ENCODE results near the gene OSGIN1. TPM values are rescaled to one million over a fixed set of nuclear protein-coding genes. Genes with fewer than 3 reads are reported as not detected.

OSGIN1 gene, protein sequence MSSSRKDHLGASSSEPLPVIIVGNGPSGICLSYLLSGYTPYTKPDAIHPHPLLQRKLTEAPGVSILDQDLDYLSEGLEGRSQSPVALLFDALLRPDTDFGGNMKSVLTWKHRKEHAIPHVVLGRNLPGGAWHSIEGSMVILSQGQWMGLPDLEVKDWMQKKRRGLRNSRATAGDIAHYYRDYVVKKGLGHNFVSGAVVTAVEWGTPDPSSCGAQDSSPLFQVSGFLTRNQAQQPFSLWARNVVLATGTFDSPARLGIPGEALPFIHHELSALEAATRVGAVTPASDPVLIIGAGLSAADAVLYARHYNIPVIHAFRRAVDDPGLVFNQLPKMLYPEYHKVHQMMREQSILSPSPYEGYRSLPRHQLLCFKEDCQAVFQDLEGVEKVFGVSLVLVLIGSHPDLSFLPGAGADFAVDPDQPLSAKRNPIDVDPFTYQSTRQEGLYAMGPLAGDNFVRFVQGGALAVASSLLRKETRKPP
- total RNA-seq = 10 to 100 TPM; 17.3 to 99.7 (median 75.2) TPM

DNA sequence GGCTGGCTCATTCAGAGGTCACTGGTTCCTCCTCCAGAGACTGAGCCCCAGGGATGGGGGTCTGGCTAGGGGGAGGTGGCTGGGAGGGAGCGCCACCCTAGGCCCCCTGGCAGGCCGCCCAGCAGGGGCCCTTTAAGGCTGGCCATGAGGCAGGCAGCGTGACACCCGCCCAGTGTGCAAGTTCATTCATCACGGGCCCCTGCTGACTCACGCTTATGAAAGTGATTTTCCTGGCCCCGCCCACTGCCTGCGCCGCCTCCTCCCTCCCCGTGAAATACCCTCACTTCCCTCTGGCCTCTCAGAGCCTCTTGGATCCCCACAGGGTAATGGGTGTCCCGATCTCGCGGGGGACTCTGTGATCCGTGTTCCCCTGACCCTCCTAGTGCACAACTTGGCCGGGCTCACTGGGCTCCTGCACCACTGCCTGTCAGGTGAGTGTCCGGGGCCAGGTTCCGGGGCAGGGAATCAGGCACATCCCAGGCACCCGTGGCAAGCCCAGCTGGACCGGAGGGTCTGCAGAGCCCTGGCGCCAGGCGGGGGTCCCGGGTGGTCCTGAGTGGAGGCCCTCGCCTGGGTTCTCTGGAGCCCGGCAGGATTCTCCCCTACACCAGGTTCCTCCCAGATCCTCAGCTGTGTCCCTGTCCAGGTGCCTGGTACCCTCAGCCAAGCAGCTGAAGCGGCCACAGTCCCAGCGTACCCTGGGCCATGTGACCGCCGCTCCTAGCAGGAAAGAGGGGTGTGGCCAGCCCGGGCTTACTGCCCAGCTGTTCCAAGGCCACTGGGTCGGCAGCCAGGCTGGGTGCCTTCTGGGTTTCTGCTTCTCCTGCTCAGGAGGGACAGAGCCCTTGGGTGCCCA is at the start of gene OSGIN1:
Gene OSGIN1, plus strand, starts transcription at position 301 of the 856 bp plus-strand sequence. CDS start 4,432 bp downstream, outside the sequence.
- peaks cover 0 to 4% (median 0%) of the 10 kb centered on the region in 3 donors for H3K36me3 ChIP-seq
- peak; percentile 98 for TF ChIP-seq POLR2A (IDR thresholded peaks at IDR 0.05)
- TF ChIP-seq, protein P1, sequence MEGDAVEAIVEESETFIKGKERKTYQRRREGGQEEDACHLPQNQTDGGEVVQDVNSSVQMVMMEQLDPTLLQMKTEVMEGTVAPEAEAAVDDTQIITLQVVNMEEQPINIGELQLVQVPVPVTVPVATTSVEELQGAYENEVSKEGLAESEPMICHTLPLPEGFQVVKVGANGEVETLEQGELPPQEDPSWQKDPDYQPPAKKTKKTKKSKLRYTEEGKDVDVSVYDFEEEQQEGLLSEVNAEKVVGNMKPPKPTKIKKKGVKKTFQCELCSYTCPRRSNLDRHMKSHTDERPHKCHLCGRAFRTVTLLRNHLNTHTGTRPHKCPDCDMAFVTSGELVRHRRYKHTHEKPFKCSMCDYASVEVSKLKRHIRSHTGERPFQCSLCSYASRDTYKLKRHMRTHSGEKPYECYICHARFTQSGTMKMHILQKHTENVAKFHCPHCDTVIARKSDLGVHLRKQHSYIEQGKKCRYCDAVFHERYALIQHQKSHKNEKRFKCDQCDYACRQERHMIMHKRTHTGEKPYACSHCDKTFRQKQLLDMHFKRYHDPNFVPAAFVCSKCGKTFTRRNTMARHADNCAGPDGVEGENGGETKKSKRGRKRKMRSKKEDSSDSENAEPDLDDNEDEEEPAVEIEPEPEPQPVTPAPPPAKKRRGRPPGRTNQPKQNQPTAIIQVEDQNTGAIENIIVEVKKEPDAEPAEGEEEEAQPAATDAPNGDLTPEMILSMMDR (IDR thresholded peaks at IDR 0.05) = no peak
- no peaks in the 10 kb centered on the region for H3K27me3 ChIP-seq
- peak; percentile 52 to 96 (median 95) for DNase-seq
- H3K9me3 ChIP-seq = no peaks in the 10 kb centered on the region
- H3K4me3 ChIP-seq = peak within 1 kb of the TSS; percentile 33 to 76 (median 48)
- peaks cover 4 to 41% (median 6%) of the 10 kb centered on the region in 4 donors for H3K4me1 ChIP-seq
- H3K27ac ChIP-seq = peak within 1 kb of the TSS; percentile 53 to 98 (median 90)

DNA sequence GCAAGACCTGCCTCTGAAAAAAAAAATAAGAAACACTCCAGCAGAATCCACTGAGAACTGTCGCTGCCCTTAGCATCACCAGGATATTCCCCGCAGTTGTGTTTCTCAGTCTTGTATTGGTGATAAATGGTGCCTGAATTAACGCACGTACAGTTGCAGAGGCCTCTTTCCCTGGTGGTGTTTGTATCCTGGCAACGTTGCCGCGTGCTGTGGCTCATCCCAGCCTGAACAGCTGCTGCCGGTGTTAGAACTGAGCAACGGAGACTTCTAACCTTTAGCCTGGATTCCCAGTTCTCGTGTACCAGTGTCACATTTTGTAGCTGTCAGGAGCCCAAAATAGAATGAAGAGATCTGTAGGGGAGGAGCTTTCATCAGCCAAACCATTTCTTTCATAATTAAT is 49.3 kb upstream of the OSGIN1 start:
- DNase-seq = no peak
- Histone ChIP-seq H3K27ac (peak overlapping the region in 1 of 4 donors; percentile 33), H3K27me3 (no peaks in the 10 kb centered on the region), H3K9me3 (no peaks in the 10 kb centered on the region), H3K4me1 (peaks cover 0 to 5% (median 2%) of the 10 kb centered on the region in 4 donors), H3K4me3 (no peak overlapping the region), H3K36me3 (peaks cover 0 to 12% (median 0%) of the 10 kb centered on the region in 3 donors)
- TF ChIP-seq POLR2A (IDR thresholded peaks at IDR 0.05) = no peak
- TF ChIP-seq, protein P1 (IDR thresholded peaks at IDR 0.05) = no peak

DNA sequence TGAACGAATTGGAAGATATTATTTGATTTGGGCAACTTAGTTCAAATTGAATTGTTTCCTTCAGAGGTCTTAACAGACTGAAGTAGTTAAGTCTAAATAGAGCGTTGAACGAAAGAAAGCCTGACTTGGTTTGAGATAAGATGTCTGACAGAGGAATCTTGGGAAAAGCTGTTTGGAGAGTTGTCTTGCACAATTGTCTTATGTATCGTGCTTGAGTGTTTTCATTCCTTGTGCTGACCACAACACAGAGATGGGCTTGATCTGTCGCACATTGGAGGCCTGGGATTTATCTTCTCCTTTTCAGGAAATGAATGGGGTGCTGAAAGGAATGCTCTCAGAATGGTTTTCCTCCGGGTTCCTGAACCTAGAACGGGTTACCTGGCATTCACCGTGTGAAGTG is 46.4 kb upstream of the OSGIN1 start:
- H3K4me3 ChIP-seq = no peak overlapping the region
- no peaks in the 10 kb centered on the region for H3K9me3 ChIP-seq
- no peaks in the 10 kb centered on the region for H3K4me1 ChIP-seq
- TF ChIP-seq, protein P1 (IDR thresholded peaks at IDR 0.05) = no peak
- TF ChIP-seq POLR2A (IDR thresholded peaks at IDR 0.05) = no peak
- H3K27me3 ChIP-seq = no peaks in the 10 kb centered on the region
- no peak for DNase-seq
- H3K27ac ChIP-seq = no peak overlapping the region
- H3K36me3 ChIP-seq = peaks cover 0 to 36% (median 0%) of the 10 kb centered on the region in 3 donors

DNA sequence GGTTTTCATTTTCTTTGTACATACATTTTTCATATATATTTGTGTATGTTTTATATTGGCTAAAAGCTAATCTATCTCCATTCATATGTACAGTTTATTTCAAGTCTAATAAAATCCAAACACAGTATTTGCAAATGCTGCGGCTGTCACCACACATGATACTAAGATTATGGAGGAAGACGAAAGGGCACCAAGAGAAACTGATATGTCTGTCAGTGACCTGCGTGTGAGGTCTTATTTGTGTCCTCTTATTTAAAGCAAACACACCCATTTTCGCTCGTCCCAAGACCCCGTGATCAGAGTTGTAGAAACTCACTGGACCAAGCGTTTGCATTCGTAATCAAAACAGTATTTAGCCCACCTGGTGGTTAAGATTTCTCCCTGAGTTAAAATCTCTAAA is 45.9 kb upstream of the OSGIN1 start:
- no peaks in the 10 kb centered on the region for H3K9me3 ChIP-seq
- H3K27me3 ChIP-seq = no peaks in the 10 kb centered on the region
- no peak for DNase-seq
- no peak overlapping the region for H3K4me3 ChIP-seq
- no peak overlapping the region for H3K27ac ChIP-seq
- TF ChIP-seq POLR2A (IDR thresholded peaks at IDR 0.05) = no peak
- TF ChIP-seq, protein P1 (IDR thresholded peaks at IDR 0.05) = no peak
- H3K4me1 ChIP-seq = no peaks in the 10 kb centered on the region
- H3K36me3 ChIP-seq = peaks cover 0 to 41% (median 0%) of the 10 kb centered on the region in 3 donors

DNA sequence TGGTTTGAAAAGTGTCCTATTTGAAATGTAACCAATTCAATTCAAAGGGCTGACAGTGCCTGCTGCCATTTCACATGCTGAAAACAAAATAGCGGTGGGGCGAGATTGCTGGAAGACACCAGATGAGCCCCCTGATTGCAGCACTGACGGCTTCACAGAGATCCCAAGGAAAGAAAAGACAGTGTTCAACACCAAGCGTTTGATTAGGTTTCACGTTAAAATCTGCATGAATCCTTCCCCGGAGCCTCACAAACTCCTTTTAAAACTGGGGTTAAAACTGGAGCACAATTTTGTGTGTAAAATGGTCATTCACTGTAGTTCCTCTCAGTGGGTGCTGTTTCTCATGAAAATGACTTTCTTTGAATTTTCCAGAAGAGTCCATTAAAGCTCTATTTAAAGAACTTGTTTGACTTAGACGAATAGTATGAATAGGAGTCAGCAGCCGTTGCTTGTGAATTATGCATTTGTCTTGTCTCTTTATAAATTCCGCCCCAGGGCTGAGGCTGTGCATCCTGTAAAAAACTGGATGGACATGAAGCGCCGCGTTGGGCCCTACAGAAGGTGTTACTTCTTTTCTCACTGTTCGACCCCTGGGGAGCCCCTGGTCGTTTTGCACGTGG is 45.3 kb upstream of the OSGIN1 start:
- no peak overlapping the region for H3K27ac ChIP-seq
- no peaks in the 10 kb centered on the region for H3K27me3 ChIP-seq
- peaks cover 0 to 47% (median 0%) of the 10 kb centered on the region in 3 donors for H3K36me3 ChIP-seq
- TF ChIP-seq POLR2A (IDR thresholded peaks at IDR 0.05) = no peak
- TF ChIP-seq, protein P1 (IDR thresholded peaks at IDR 0.05) = no peak
- H3K4me3 ChIP-seq = no peak overlapping the region
- no peaks in the 10 kb centered on the region for H3K9me3 ChIP-seq
- DNase-seq = no peak
- H3K4me1 ChIP-seq = no peaks in the 10 kb centered on the region

Data from Peyer's patch (tissue), 4 donors.